Liver (tissue), 9 donors: ENCODE results near the gene HOXC13. TPM values are rescaled to one million over a fixed set of nuclear protein-coding genes. Genes with fewer than 3 reads are reported as not detected.

Experiments
- DNase-seq: peaks from one replicate; pipeline ENCODE4 v3.0.0-alpha.2; 2017; ENCODE audit warnings: low spot score
- H3K27ac ChIP-seq, 2 donors: one replicate each; pipeline ENCODE4 v1.7.0; 2013; ENCODE audit warnings: inconsistent platforms in 2 of 2, low read length in 2 of 2, control low read depth in 1 of 2, low read depth in 1 of 2, mild to moderate bottlenecking in 1 of 2
- H3K27me3 ChIP-seq, 4 donors: one replicate each; pipeline versions ENCODE4 v1.6.1 to v1.7.0; 2013; ENCODE audit warnings: low read length in 3 of 4, inconsistent platforms in 1 of 4, mild to moderate bottlenecking in 1 of 4, moderate library complexity in 1 of 4; ENCODE audit not compliant: control insufficient read depth in 4 of 4, insufficient read depth in 4 of 4
- H3K36me3 ChIP-seq, 4 donors: one replicate each; pipeline versions ENCODE4 v1.6.1 to v1.7.0; 2013; ENCODE audit warnings: low read length in 3 of 4, mild to moderate bottlenecking in 3 of 4, low read depth in 1 of 4, moderate library complexity in 1 of 4; ENCODE audit not compliant: control insufficient read depth in 4 of 4, insufficient read depth in 3 of 4
- H3K4me1 ChIP-seq, 4 donors: one replicate each; pipeline versions ENCODE4 v1.6.1 to v1.7.0; 2013; ENCODE audit warnings: low read length in 3 of 4, mild to moderate bottlenecking in 3 of 4, moderate library complexity in 1 of 4; ENCODE audit not compliant: control insufficient read depth in 4 of 4, insufficient read depth in 4 of 4
- H3K4me3 ChIP-seq, 3 donors: one replicate each; pipeline versions ENCODE4 v1.6.1 to v1.7.0; 2013; ENCODE audit warnings: low read length in 3 of 3, control low read depth in 1 of 3, low read depth in 1 of 3, mild to moderate bottlenecking in 1 of 3
- H3K9ac ChIP-seq, 2 donors: one replicate each; pipeline ENCODE4 v1.7.0; 2013; ENCODE audit warnings: low read length in 2 of 2, mild to moderate bottlenecking in 2 of 2, moderate library complexity in 2 of 2, control low read depth in 1 of 2, low read depth in 1 of 2
- H3K9me3 ChIP-seq, 4 donors: one replicate each; pipeline versions ENCODE4 v1.6.1 to v1.7.0; 2013; ENCODE audit warnings: low read length in 3 of 4; ENCODE audit not compliant: control insufficient read depth in 4 of 4
- ATF3 ChIP-seq: IDR thresholded peaks from 2 replicates; pipeline ENCODE4 v1.6.1; 2016; ENCODE audit warnings: antibody characterized with exemption
- CTCF ChIP-seq: fragments of 150-350 bp; IDR thresholded peaks from 2 replicates; pipeline ENCODE4 v1.5.1; 2017; ENCODE audit warnings: improper control_type of control experiment, low read depth, low read length; ENCODE audit not compliant: missing input control
- EGR1 ChIP-seq, 2 donors: IDR thresholded peaks; 2 replicates each; pipeline ENCODE4 v1.6.1; 2016 to 2018; ENCODE audit warnings: antibody characterized with exemption in 2 of 2, low read depth in 2 of 2
- FOXA1 ChIP-seq: IDR thresholded peaks from 2 replicates; pipeline ENCODE4 v1.6.1; 2016; ENCODE audit warnings: antibody characterized with exemption
- FOXA2 ChIP-seq: IDR thresholded peaks from 2 replicates; pipeline ENCODE4 v1.6.1; 2016; ENCODE audit warnings: antibody characterized with exemption
- JUND ChIP-seq, 2 donors: IDR thresholded peaks; 2 replicates each; pipeline ENCODE4 v1.6.1; 2016; ENCODE audit warnings: antibody characterized with exemption in 2 of 2
- MAX ChIP-seq: IDR thresholded peaks from 2 replicates; pipeline ENCODE4 v1.6.1; 2016; ENCODE audit warnings: antibody characterized with exemption
- NR2F2 ChIP-seq: IDR thresholded peaks from 2 replicates; pipeline ENCODE4 v1.6.1; 2016; ENCODE audit warnings: antibody characterized with exemption
- RAD21 ChIP-seq, 2 donors: IDR thresholded peaks; 2 replicates each; pipeline ENCODE4 v1.6.1; 2016; ENCODE audit warnings: antibody characterized with exemption in 2 of 2, mild to moderate bottlenecking in 2 of 2
- RXRA ChIP-seq, 2 donors: IDR thresholded peaks; 2 replicates each; pipeline ENCODE4 v1.6.1; 2017 to 2018; ENCODE audit warnings: antibody characterized with exemption in 2 of 2, mild to moderate bottlenecking in 1 of 2
- SP1 ChIP-seq: IDR thresholded peaks from 2 replicates; pipeline ENCODE4 v1.6.1; 2018; ENCODE audit warnings: antibody characterized with exemption, mild to moderate bottlenecking
- ZBTB33 ChIP-seq: IDR thresholded peaks from 2 replicates; pipeline ENCODE4 v1.6.1; 2016; ENCODE audit warnings: antibody characterized with exemption
- WGBS: extraction: QIAGEN DNeasy Blood & Tissue Kit; methylation state at CpG from one replicate; pipeline ENCODE4 v1.1.7; 2013; 5-methylcytosine and 5-hydroxymethylcytosine counted together
- polyA plus RNA-seq, 2 donors: library from polyadenylated mRNA; stranded (reverse) in 1 of 2; unstranded in 1 of 2; fragments of 200-250 nt in 1 of 2; fragments of >200 nt in 1 of 2; fragmentation: Nextera tagmentation in 1 of 2; extraction: Ambion mirVana in 1 of 2; gene quantifications; one replicate each; pipeline versions ENCODE4 v1.2.1 to v1.2.3, GENCODE V29; 2013 to 2015
- total RNA-seq, 2 donors: library from RNA; depleted of rRNA; stranded (reverse); fragments of >200 nt; gene quantifications; one replicate each; pipeline ENCODE4 v1.2.3, GENCODE V29; 2014
- donor health status: healthy.
- donor health status: healthy.
- donor health status: healthy.
- donor health status: healthy.
- donor health status: healthy.

HOXC13 gene
- total and polyA plus RNA-seq, 4 donors = not detected

GRCh38 chr12:53975064-53975471, 36.4 kb downstream of the HOXC13 start:
- H3K27me3 ChIP-seq = peaks cover 5 to 44% (median 31%) of the 10 kb centered on the region in 4 donors
- H3K9ac ChIP-seq = no peak overlapping the region
- no peak for TF ChIP-seq RAD21 (IDR thresholded peaks at IDR 0.05)
- TF ChIP-seq NR2F2 = no peak
- TF ChIP-seq MAX = no peak
- no peak for TF ChIP-seq EGR1 (IDR thresholded peaks at IDR 0.05; ENCODE audit: low read depth in 2 of 2)
- TF ChIP-seq ATF3 = no peak
- no peak for TF ChIP-seq FOXA2

GRCh38 chr12:53975479-53976152, 37.0 kb downstream of the HOXC13 start:
- H3K9ac ChIP-seq = no peak overlapping the region

More at GRCh38 chr12:53975064-53975471, 36.4 kb downstream of the HOXC13 start:
- WGBS = 5% methylated on average over 25 of the region's 25 CpGs
- H3K27ac ChIP-seq = no peak overlapping the region
- H3K4me3 ChIP-seq = peak overlapping the region in 1 of 3 donors; percentile 16
- no peaks in the 10 kb centered on the region for H3K36me3 ChIP-seq
- no peaks in the 10 kb centered on the region for H3K9me3 ChIP-seq
- H3K4me1 ChIP-seq = peaks cover 0 to 10% (median 4%) of the 10 kb centered on the region in 4 donors
- DNase-seq = no peak

More at GRCh38 chr12:53975479-53976152, 37.0 kb downstream of the HOXC13 start:
- no peak overlapping the region for H3K4me3 ChIP-seq
- no peak overlapping the region for H3K27ac ChIP-seq
- DNase-seq = no peak
- WGBS = 12% methylated on average over 31 of the region's 31 CpGs
- H3K27me3 ChIP-seq = peaks cover 5 to 42% (median 30%) of the 10 kb centered on the region in 4 donors
- TF ChIP-seq CTCF = no peak
- no peak for TF ChIP-seq SP1
- no peak for TF ChIP-seq FOXA1
- TF ChIP-seq RXRA (IDR thresholded peaks at IDR 0.05) = no peak
- no peak for TF ChIP-seq MAX
- TF ChIP-seq JUND (IDR thresholded peaks at IDR 0.05) = no peak
- no peak for TF ChIP-seq ZBTB33
- H3K4me1 ChIP-seq = peaks cover 0 to 10% (median 4%) of the 10 kb centered on the region in 4 donors
- H3K9me3 ChIP-seq = no peaks in the 10 kb centered on the region
- H3K36me3 ChIP-seq = no peaks in the 10 kb centered on the region
